ENCODE data around the gene PAPOLG.

PAPOLG gene

DNA sequence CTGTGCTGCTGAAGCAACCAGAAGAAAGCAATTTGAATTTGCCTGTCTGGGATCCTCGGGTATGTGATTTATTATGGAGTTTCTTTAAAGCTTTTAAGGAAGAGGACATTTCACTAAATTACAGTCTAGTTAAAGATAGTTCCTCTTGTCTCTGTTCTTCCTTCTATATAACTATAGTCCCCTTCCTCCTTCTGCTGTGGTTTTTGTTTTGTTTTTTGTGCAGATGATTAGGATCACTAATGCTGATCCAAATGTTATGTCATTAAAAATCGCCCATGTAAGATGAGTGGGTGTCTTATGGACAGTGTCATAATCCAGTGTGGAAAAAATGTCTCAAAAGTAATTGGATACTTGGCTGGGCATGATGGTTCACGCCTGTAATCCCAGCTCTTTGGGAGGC, 24.7 kb downstream of the PAPOLG start:
- no peak for DNase-seq (ENCODE audit: low spot score)
- TF ChIP-seq, protein P1, sequence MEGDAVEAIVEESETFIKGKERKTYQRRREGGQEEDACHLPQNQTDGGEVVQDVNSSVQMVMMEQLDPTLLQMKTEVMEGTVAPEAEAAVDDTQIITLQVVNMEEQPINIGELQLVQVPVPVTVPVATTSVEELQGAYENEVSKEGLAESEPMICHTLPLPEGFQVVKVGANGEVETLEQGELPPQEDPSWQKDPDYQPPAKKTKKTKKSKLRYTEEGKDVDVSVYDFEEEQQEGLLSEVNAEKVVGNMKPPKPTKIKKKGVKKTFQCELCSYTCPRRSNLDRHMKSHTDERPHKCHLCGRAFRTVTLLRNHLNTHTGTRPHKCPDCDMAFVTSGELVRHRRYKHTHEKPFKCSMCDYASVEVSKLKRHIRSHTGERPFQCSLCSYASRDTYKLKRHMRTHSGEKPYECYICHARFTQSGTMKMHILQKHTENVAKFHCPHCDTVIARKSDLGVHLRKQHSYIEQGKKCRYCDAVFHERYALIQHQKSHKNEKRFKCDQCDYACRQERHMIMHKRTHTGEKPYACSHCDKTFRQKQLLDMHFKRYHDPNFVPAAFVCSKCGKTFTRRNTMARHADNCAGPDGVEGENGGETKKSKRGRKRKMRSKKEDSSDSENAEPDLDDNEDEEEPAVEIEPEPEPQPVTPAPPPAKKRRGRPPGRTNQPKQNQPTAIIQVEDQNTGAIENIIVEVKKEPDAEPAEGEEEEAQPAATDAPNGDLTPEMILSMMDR (IDR thresholded peaks at IDR 0.05; ENCODE audit: extremely low read depth, insufficient read depth, missing control alignments) = no peak
- in situ Hi-C loops (cut with MboI; ENCODE audit: low pct_unique_long_range_greater_than_20kb, low sequenced_read_pairs, unreplicated experiment) = no loop called here

DNA sequence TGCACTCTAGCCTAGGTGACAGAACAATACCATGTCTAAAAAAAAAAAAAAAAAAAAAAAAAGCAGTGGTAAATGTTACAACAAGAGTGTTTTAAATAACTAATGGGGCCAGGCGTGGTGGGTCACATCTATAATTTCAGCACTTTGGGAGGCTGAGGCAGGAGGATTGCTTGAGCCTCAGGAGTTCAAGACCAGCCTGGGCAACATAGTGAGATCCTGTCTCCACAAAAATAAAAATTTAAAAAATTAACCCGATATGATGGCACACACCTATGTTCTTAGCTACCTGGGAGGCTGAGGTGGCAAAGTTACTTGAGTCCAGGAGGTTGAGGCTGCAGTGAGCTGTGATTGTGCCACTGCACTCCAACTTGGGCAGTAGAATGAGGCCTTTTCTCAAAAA, 37.1 kb downstream of the PAPOLG start:
- TF ChIP-seq, protein P1 (IDR thresholded peaks at IDR 0.05; ENCODE audit: extremely low read depth, insufficient read depth, missing control alignments) = no peak
- in situ Hi-C loops (cut with MboI; ENCODE audit: low pct_unique_long_range_greater_than_20kb, low sequenced_read_pairs, unreplicated experiment) = no loop called here
- DNase-seq (ENCODE audit: low spot score) = no peak

GRCh38 chr2:60794271-60794863, 38.3 kb downstream of the PAPOLG start:
- DNase-seq (ENCODE audit: low spot score) = peak; percentile 50
- TF ChIP-seq, protein P1 (IDR thresholded peaks at IDR 0.05; ENCODE audit: extremely low read depth, insufficient read depth, missing control alignments) = peak; percentile 60
- in situ Hi-C loops (cut with MboI; ENCODE audit: low pct_unique_long_range_greater_than_20kb, low sequenced_read_pairs, unreplicated experiment) = no loop called here

DNA sequence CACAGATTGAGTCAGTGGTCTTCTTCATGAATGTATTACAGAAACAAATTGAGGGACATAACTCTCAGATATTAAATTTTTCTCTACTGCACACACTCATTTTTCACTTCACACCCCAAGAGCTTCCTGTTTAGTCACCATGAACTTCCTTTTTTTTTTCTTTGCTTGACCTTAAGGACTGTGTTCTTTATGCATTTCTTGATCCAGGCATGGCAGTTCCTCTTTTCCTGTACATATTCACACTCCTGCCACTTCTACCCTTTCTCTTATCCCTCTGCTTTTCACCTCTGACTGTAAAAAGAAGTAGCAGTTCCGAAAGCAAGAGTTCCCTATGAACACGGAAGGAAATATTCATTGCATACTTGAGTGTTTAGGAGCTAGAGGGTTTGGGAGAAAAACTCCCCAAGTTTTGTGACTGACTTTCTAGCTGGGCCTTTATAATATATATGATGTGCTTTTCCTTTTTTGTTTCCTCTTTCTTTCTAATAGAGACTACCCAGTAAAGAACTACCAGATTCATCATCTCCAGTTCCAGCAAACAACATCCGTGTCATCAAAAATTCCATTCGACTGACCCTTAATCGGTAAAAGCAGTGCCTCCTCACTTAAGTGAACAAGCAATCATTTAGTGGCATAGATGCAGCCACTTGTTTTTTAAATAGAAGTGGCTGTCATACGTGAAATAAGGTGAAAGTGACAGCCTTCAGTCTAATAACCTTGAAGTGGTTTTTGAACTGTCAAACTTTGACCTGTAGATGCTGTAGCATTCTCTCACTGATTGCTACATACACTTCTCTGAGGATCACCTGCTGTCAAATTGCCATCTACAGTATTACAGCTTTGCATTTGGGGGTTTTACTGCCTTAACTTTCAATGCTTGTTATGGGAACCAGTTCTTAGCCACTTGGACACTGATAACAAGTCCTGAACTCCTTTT, 40.8 kb downstream of the PAPOLG start:
- TF ChIP-seq, protein P1 (IDR thresholded peaks at IDR 0.05; ENCODE audit: extremely low read depth, insufficient read depth, missing control alignments) = no peak
- in situ Hi-C loops (cut with MboI; ENCODE audit: low pct_unique_long_range_greater_than_20kb, low sequenced_read_pairs, unreplicated experiment) = no loop called here
- no peak for DNase-seq (ENCODE audit: low spot score)

DNA sequence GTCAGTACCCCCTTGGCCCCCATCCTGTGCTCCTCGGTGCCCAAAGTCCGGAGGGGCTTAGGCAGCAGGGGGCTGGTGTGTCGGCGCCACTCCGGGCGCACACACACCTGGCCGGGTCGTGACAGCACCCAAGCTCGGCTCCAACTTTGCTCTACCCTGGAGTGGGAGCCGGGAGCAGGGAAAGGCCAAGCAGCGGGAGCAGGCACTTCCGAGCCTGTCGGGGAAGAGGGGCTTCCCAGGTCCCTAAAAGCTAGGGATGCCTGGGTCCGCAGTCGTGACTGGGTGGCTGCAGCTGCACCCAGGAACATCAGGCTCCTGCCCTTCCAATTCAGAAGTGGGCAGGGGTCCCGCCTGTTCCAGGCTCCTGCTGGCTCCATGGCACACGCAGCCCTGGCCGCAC, 48.4 kb downstream of the PAPOLG start:
- in situ Hi-C loops (cut with MboI; ENCODE audit: low pct_unique_long_range_greater_than_20kb, low sequenced_read_pairs, unreplicated experiment) = no loop called here
- TF ChIP-seq, protein P1 (IDR thresholded peaks at IDR 0.05; ENCODE audit: extremely low read depth, insufficient read depth, missing control alignments) = no peak

GRCh38 chr2:60806595-60806987, 50.5 kb downstream of the PAPOLG start:
- no peak for DNase-seq (ENCODE audit: low spot score)
- TF ChIP-seq, protein P1 (IDR thresholded peaks at IDR 0.05; ENCODE audit: extremely low read depth, insufficient read depth, missing control alignments) = no peak
- in situ Hi-C loops (cut with MboI; ENCODE audit: low pct_unique_long_range_greater_than_20kb, low sequenced_read_pairs, unreplicated experiment) = no loop called here

More for the DNA sequence above, 48.4 kb downstream of the PAPOLG start:
- no peak for DNase-seq (ENCODE audit: low spot score)
